Endometrial microvascular endothelial cells (primary cell): ENCODE measurements around the gene BIN1. TPM values are rescaled to one million over a fixed set of nuclear protein-coding genes. Genes with fewer than 3 reads are reported as not detected.

ENCODE experiments used
- in situ Hi-C: cut with HindIII; loops from 2 replicates; pipeline ENCODE4 v1.10.0; 2017; ENCODE audit warnings: low sequenced_read_pairs, low pct_unique_long_range_greater_than_20kb; ENCODE audit errors: inconsistent ontology term
- total RNA-seq: library from RNA; depleted of rRNA; stranded (reverse); fragments of >200 nt; gene quantifications from one replicate; pipeline ENCODE4 v1.2.3, GENCODE V29; 2015; ENCODE audit errors: inconsistent ontology term

The BIN1 gene
- total RNA-seq, 1 donor from 2014 or later = 31.5 TPM

GRCh38 chr2:127067620-127068350, 39.2 kb downstream of the BIN1 start:
- in situ Hi-C loops = no loop called here

GRCh38 chr2:127066942-127067341, 40.0 kb downstream of the BIN1 start:
- in situ Hi-C loops = no loop called here

- in situ Hi-C loops = no loop called here
Observed at GRCh38 chr2:127065940-127066318, 41.0 kb downstream of the BIN1 start.

GRCh38 chr2:127065299-127065939, 41.5 kb downstream of the BIN1 start:
- in situ Hi-C loops = no loop called here

GRCh38 chr2:127064642-127065250, 42.2 kb downstream of the BIN1 start:
- in situ Hi-C loops = no loop called here

GRCh38 chr2:127063701-127064590, 43.0 kb downstream of the BIN1 start:
- in situ Hi-C loops = no loop called here

- in situ Hi-C loops = no loop called here
Observed at GRCh38 chr2:127061375-127062273, 45.3 kb downstream of the BIN1 start.

- in situ Hi-C loops = no loop called here
Observed at GRCh38 chr2:127060264-127060945, 46.5 kb downstream of the BIN1 start.

GRCh38 chr2:127059559-127059958, 47.4 kb downstream of the BIN1 start:
- in situ Hi-C loops = no loop called here

GRCh38 chr2:127058954-127059252, 48.1 kb downstream of the BIN1 start:
- in situ Hi-C loops = no loop called here

- in situ Hi-C loops = no loop called here
Observed at GRCh38 chr2:127058246-127058953, 48.6 kb downstream of the BIN1 start.

- in situ Hi-C loops = no loop called here
Observed at GRCh38 chr2:127057371-127058245, 49.3 kb downstream of the BIN1 start.

- in situ Hi-C loops = no loop called here
Observed at GRCh38 chr2:127056631-127057370, 50.2 kb downstream of the BIN1 start.

- in situ Hi-C loops = no loop called here
Observed at GRCh38 chr2:127056086-127056485, 50.9 kb downstream of the BIN1 start.

GRCh38 chr2:127055786-127056076, 51.2 kb downstream of the BIN1 start:
- in situ Hi-C loops = no loop called here
